Vagina (tissue), 2 donors: Measurements from ENCODE around the gene DPP8. TPM values are rescaled to one million over a fixed set of nuclear protein-coding genes. Genes with fewer than 3 reads are reported as not detected.

Experiments
- DNase-seq, 2 donors: peaks; one replicate each; pipeline ENCODE4 v3.0.0-alpha.2; 2017; ENCODE audit errors: extremely low spot score in 2 of 2
- H3K27ac ChIP-seq: fragments of 200-600 bp; sonication (generic); one replicate; pipeline ENCODE4 v1.5.1; 2019
- H3K27me3 ChIP-seq: fragments of 200-600 bp; sonication (generic); one replicate; pipeline ENCODE4 v1.5.1; 2019
- H3K36me3 ChIP-seq, 2 donors: fragments of 200-600 bp; sonication (generic); one replicate each; pipeline ENCODE4 v1.5.1; 2017 to 2019
- H3K4me1 ChIP-seq: fragments of 200-600 bp; sonication (generic); one replicate; pipeline ENCODE4 v1.5.1; 2019
- H3K4me3 ChIP-seq, 2 donors: fragments of 200-600 bp; sonication (generic); 1 replicate in 1 of 2; 2 replicates in 1 of 2; pipeline ENCODE4 v1.5.1; 2016 to 2019
- H3K9me3 ChIP-seq: fragments of 200-600 bp; sonication (generic); one replicate; pipeline ENCODE4 v1.5.1; 2019
- CTCF ChIP-seq, 3 experiments: fragments of 450-650 bp in 2 of 3; fragments of 200-600 bp in 1 of 3; sonication (generic) in 1 of 3; IDR thresholded peaks; one replicate each; pipeline ENCODE4 v1.5.1; 2017 to 2019; ENCODE audit warnings: antibody characterized with exemption in 3 of 3, mild to moderate bottlenecking in 2 of 3, moderate library complexity in 2 of 3
- POLR2A ChIP-seq, 2 donors: fragments of 450-650 bp; IDR thresholded peaks; one replicate each; pipeline ENCODE4 v1.6.1; 2017; ENCODE audit warnings: antibody characterized with exemption in 2 of 2, mild to moderate bottlenecking in 2 of 2, moderate library complexity in 2 of 2
- POLR2AphosphoS5 ChIP-seq, 2 donors: sonication (generic); formaldehyde crosslinking; IDR thresholded peaks; one replicate each; pipeline ENCODE4 v1.9.0; 2017; ENCODE audit warnings: antibody characterized with exemption in 2 of 2, mild to moderate bottlenecking in 2 of 2, low read depth in 1 of 2; ENCODE audit not compliant: insufficient read depth in 1 of 2
- intact Hi-C: fragments of 100-400 bp; cut with DNase I; formaldehyde crosslinking; loops from one replicate; pipeline ENCODE4 v1.15.1; 2023
- total RNA-seq: library from RNA; depleted of rRNA; stranded (reverse); fragments of >200 nt; gene quantifications from one replicate; pipeline ENCODE4 v1.2.3, GENCODE V29; 2016

Gene DPP8
- total RNA-seq, 1 donor from 2014 or later: 28.2 TPM

- Histone ChIP-seq H3K4me1 (peaks cover 11% of the 10 kb centered on the region), H3K4me3 (no peak overlapping the region), H3K27me3 (no peaks in the 10 kb centered on the region), H3K27ac (no peak overlapping the region), H3K36me3 (no peaks in the 10 kb centered on the region), H3K9me3 (no peaks in the 10 kb centered on the region)
- TF ChIP-seq POLR2A (IDR thresholded peaks at IDR 0.05): no peak
- TF ChIP-seq CTCF (IDR thresholded peaks at IDR 0.05): no peak
- no peak for TF ChIP-seq POLR2AphosphoS5 (IDR thresholded peaks at IDR 0.05; ENCODE audit: insufficient read depth in 1 of 2, low read depth in 1 of 2)
- no peak for DNase-seq
- intact Hi-C loops: no loop called here
Measured at GRCh38 chr15:65426216-65426853, 91.2 kb downstream of the DPP8 start.

GRCh38 chr15:65424683-65425082 lies 92.8 kb downstream of the DPP8 start:
- intact Hi-C loops: no loop called here
- no peak for TF ChIP-seq POLR2AphosphoS5 (IDR thresholded peaks at IDR 0.05; ENCODE audit: insufficient read depth in 1 of 2, low read depth in 1 of 2)
- no peak for TF ChIP-seq POLR2A (IDR thresholded peaks at IDR 0.05)
- no peak for TF ChIP-seq CTCF (IDR thresholded peaks at IDR 0.05)
- Histone ChIP-seq H3K9me3 (no peaks in the 10 kb centered on the region), H3K4me1 (peaks cover 25% of the 10 kb centered on the region), H3K27ac (no peak overlapping the region), H3K27me3 (no peaks in the 10 kb centered on the region), H3K36me3 (no peaks in the 10 kb centered on the region), H3K4me3 (no peak overlapping the region)
- DNase-seq: peak; percentile 9 to 58

GRCh38 chr15:65423976-65424679 lies 93.4 kb downstream of the DPP8 start:
- DNase-seq: peak in 1 of 2 donors; percentile 62
- no peaks in the 10 kb centered on the region for H3K36me3 ChIP-seq
- H3K27ac ChIP-seq: no peak overlapping the region
- H3K9me3 ChIP-seq: no peaks in the 10 kb centered on the region
- peaks cover 25% of the 10 kb centered on the region for H3K4me1 ChIP-seq
- no peak overlapping the region for H3K4me3 ChIP-seq
- no peaks in the 10 kb centered on the region for H3K27me3 ChIP-seq
- intact Hi-C loops: no loop called here
- TF ChIP-seq POLR2AphosphoS5 (IDR thresholded peaks at IDR 0.05; ENCODE audit: insufficient read depth in 1 of 2, low read depth in 1 of 2) (no peak), POLR2A (IDR thresholded peaks at IDR 0.05) (no peak), CTCF (IDR thresholded peaks at IDR 0.05) (no peak)

- intact Hi-C loops: no loop called here
- no peaks in the 10 kb centered on the region for H3K9me3 ChIP-seq
- H3K36me3 ChIP-seq: no peaks in the 10 kb centered on the region
- no peak for TF ChIP-seq POLR2AphosphoS5 (IDR thresholded peaks at IDR 0.05; ENCODE audit: insufficient read depth in 1 of 2, low read depth in 1 of 2)
- TF ChIP-seq POLR2A (IDR thresholded peaks at IDR 0.05): no peak
- no peak for TF ChIP-seq CTCF (IDR thresholded peaks at IDR 0.05)
- H3K27ac ChIP-seq: peak overlapping the region; percentile 88
- H3K4me3 ChIP-seq: peak overlapping the region; percentile 34 to 69
- H3K27me3 ChIP-seq: no peaks in the 10 kb centered on the region
- H3K4me1 ChIP-seq: peaks cover 25% of the 10 kb centered on the region
- DNase-seq: no peak
Measured at GRCh38 chr15:65423150-65423975, 94.1 kb downstream of the DPP8 start.
